HG02938 (cell line): ENCODE data around the gene LMAN2L.

ENCODE experiments used
- ATAC-seq: cut with Tn5 transposase; IDR thresholded peaks from one replicate; pipeline ENCODE4 v1.9.1; 2021; ENCODE audit warnings: mild to moderate bottlenecking, moderate library complexity; ENCODE audit not compliant: unreplicated experiment

Gene LMAN2L

DNA sequence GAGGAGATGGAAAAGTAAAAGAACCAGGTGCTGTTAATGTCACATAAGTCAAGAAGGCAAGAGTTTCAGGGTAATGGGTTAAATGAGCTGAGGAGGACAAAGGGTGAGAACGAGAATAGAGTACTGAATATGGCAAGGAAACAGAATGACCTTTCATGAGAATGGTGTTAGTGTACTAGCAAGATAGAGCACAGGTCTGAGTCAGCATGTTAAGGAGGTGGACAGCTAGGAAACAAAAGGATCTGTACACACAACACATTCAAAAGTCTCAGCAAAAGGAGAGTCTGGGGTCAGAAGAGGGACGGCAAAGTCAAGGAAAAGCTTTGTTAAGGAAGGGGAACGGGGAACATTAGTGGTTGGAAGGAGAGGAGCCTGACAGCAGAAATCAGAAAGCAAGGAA is 28.9 kb downstream of the LMAN2L start:
- no peak for ATAC-seq

DNA sequence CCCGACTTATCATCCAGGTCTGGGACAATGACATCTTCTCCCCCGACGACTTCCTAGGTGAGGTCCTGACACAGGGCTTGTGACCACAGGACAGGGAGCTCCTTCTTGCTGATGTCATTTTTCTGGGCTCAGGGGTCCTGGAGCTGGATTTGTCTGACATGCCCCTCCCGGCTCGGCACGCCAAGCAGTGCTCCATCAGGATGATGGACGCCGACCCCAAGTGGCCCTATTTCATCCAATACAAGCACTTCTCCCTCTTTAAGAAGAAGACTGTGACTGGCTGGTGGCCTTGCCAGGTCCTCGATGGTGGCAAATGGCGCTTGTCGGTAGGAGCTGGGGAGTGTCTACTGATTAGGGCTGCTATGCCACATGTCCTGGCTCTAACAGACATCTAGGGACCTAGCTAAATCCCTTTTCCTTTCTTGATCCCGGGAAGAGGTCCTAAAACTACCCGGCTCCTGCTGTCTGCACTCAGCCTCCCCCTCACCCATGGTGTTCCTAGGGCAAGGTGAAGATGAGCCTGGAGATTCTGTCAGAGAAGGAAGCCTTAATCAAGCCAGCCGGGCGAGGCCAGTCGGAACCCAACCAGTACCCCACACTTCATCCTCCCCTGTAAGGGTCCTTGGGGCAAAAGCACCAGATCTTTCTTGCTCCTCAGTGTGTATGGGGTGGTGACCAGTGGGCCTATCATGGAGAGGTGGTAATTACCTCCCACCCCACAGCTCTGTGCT is 36.7 kb downstream of the LMAN2L start:
- no peak for ATAC-seq

DNA sequence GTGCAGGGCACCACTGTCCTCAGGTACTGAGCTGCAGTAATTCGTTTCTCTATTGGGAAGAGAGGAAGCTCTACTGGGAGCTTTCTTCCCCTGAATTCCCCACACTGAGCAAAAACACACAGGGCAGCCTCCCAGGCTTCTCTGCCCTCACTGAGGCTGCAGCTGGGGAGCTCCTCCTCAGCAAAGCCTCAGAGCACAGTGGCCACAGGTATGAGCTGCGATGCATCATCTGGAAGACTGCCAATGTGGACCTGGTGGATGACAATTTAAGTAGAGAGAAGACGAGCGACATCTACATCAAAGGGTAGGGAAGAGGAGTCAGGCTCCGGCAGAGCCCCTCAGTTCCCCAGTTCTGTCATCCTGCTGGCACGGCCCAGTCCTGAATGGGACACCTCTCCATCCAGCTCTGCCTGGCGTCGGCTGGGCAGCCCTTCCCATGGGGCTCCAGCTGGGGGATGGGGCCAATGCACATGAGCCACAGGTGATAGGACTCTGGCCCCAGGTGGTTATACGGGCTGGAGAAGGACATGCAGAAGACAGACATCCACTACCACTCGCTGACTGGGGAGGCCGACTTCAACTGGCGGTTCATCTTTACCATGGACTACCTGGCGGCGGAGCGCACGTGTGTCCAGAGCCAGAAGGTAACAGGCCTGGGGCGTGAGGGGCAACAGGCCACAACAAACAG is 37.6 kb downstream of the LMAN2L start:
- no peak for ATAC-seq

DNA sequence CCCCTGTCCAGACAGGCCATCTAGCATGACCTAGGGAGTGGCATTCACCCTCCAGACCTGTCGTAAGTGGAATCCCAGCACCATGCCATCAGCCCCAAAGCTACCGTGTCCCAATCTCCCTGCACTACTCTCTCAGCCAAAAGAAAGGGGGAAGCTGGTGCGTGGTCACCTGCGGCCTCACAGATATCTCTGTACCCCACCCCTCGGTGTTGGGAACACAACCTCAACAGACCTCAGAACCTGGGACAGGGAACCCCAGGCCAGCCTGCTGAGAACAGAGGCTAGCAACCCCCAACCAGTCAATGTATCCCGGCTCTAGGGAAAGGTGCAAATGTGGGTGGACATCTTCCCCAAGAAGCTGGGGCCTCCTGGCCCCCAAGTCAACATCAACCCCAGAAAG is 38.2 kb downstream of the LMAN2L start:
- ATAC-seq = no peak

DNA sequence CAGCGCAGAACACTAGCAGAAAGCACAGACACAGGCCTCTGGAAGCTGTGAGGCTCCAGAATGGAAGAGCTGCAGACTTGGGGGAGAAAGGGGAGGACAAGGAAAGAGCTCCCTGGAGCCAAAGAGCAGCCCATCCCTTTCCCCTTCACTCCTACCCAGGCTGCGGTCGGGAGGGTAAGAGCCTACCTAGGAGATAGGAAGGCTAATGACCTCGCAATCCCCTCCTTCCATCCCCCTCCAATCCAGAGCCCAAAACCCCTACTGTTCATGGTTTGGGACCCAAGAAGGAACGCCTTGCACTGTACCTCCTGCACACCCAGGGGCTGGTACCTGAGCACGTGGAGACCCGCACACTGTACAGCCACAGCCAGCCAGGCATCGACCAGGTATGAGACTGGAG is 39.8 kb downstream of the LMAN2L start:
- ATAC-seq = no peak

DNA sequence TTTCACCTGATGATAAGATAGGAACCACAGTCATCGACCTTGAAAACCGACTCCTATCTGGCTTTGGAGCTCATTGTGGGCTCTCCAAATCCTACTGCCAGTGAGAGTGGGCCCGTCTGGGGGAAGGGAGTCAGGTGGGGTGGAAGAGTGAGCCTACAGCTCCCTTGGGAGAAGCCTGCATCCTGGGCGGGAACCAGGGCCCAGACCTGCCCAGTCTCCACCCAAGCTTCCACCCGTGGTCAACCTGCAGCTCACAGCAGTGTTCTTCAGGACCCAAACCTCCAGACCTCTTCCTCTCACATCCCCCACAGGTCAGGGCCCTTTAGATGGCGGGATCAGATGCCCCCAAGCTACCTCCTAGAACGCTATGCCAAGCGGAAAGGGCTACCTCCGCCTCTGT is 40.2 kb downstream of the LMAN2L start:
- ATAC-seq = no peak

DNA sequence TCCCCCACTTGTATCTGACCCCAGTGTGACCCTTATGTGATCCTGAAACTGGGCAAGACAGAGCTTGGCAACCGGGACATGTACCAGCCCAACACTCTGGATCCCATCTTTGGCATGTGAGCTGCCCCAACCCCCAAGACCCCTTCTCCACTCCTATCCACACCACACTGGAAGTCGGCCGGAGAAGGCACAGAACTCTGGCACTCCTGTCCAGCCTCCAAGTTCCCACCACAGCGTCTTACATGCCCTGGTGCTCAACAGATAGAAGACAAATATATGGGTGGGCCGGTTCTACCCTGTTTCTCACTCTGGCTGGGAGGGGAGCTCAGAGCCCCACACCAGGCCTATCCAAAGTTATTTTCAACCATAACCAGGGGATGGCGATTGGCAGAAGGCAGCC is 40.8 kb downstream of the LMAN2L start:
- ATAC-seq = no peak

DNA sequence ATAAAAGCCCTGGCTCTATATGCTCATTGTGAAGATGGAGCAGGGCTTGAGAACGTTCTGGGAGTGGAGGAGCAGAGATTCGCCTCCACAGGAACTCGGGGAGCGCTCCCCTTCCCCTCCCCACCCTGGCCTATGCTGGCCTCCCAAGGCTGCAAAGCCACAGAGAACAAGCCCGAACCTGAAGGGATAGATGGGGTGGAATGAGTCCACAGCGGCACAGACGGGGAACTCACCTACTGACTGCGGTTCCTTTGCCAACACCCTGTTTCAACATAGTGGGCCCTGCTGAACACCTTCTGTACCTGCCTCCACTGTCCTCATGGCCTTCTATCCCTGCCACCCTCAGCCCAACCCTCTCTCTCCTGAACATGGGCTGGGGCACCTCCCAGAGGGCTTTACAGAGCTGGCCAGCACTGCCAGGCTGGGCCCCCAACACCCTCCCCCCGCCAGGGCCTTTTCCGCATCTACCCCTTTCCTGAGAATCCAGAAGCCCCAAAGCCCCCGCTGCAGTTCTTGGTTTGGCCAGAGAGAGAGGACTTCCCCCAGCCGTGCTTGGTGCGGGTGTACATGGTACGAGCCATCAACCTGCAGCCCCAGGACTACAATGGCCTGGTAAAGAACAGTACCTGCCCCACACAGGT is 41.5 kb downstream of the LMAN2L start:
- no peak for ATAC-seq

DNA sequence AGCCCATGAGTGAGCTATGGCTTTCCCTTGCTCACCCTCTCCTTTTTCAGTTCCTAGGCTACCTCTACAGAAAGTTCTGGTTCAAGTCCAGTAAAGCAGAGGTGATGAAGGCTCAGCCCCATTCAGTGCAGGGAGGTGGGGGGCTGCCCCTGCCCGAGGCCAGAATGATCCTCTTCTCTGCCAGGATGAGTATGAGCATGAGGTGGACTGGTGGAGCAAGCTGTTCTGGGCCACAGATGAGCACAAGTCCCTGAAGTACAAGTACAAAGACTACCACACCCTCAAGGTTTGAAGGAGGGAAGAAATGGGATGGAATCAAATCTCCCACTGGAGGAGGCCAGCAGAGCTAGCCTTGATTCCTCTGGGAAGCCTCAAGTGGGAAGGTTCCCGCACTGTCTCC is 42.4 kb downstream of the LMAN2L start:
- ATAC-seq = no peak

DNA sequence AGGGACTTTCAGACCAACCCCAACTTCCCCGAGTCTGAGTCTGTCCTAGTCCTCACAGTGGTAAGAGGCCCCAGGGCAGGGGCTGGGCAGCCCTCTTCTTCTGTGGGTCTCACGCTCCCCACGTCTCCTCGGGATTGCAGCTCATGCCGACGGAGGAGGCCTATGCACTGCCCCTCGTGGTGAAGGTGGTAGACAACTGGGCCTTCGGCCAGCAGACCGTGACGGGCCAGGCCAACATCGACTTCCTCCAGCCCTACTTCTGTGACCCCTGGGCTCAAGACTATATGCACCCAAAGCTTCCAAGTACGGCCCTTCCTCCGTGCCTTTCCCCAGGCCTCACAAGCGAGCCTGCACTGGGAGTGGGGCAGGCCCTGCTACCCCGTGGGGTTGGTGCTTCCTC is 44.3 kb downstream of the LMAN2L start:
- no peak for ATAC-seq

DNA sequence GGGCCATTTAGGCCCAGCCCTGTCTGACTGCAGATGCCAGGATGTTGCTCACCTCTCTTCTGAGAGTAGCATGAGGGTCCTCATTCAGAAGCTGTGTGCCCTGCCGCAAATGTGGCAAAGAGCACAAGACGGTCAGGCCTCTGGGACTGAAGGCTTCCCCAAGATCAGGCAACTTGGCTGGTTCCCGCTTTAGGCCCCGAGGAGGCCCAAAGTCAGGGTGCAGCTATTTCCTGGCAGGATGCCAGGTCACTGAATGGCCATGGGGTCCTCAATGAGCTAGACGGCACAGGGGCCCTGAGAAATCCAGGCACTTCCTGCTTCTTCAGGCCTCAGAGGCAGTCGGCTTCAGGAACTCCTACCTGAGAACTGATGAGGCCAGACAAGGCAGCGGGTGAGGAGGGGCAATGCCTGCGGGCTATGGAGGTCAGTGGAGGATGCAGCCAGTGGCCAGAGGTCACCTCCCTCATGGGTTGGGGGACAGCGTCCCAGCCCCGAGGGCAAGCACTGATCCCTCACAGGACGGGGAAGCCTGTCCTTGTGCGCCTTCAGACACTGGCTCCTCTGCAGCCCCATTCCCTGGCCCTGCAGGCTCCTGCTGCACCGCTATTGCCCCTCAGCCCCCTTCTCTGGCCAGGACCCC is 44.9 kb downstream of the LMAN2L start:
- no peak for ATAC-seq

DNA sequence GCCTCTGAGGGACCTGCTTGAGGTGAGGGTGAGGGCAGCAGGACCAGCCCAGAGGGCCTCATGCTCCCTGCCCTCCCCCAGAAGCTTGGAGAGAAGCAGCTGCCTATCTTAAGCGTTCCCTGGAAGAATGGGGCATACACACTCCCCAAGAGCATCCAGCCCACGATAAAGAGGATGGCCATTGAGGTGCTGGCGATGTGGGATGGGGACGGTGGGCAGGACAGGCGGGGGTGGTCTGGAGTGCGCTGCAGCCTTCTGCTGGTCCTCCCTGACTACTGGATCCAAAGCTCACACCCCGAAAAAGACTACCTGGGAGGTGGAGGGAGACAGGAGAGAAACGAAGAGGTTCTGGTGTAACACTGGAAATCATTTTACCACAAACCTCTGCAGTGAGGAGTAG is 45.6 kb downstream of the LMAN2L start:
- ATAC-seq = no peak

DNA sequence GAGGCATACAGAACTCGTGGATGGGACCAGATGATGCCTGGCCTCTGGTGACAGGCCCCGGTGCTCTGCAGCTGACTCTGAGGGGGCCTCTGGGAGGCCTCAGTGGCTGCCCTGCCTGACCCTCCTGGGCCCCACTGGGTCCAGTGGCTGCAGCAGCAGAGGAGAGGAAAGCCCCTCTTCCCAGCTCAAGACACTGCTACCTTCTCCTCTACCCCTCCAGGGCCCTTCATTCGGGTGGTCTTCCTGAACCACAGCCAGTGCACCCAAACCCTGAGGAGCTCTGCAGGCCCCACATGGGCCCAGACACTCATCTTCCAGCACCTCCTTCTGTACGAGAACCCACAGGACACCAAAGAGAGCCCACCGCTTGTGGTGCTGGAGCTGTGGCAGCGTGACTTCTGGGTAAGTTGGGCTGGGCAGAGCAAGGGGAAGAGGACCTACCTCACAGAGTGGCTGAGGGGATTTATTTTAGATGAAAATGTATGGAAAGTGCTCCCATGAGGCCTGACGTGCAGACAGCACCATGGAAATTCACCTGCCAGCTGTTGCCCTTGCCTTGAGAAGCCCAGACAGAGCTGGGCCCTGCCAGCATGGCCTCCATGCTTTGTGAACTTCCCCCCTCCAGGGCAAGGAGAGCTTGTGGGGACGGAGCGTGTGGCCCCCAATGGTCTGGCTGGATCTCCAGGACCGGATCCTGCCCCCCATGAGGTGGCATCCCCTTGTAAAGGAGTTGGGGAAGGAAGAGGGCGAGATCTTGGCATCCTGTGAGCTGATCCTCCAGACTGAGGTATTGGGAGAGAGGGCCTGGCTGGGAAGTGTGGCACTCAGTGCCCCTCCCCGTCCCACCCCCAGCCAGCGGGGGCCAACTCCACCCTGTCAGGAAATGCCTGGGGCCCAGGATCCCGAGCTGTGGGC is 46.3 kb downstream of the LMAN2L start:
- no peak for ATAC-seq

DNA sequence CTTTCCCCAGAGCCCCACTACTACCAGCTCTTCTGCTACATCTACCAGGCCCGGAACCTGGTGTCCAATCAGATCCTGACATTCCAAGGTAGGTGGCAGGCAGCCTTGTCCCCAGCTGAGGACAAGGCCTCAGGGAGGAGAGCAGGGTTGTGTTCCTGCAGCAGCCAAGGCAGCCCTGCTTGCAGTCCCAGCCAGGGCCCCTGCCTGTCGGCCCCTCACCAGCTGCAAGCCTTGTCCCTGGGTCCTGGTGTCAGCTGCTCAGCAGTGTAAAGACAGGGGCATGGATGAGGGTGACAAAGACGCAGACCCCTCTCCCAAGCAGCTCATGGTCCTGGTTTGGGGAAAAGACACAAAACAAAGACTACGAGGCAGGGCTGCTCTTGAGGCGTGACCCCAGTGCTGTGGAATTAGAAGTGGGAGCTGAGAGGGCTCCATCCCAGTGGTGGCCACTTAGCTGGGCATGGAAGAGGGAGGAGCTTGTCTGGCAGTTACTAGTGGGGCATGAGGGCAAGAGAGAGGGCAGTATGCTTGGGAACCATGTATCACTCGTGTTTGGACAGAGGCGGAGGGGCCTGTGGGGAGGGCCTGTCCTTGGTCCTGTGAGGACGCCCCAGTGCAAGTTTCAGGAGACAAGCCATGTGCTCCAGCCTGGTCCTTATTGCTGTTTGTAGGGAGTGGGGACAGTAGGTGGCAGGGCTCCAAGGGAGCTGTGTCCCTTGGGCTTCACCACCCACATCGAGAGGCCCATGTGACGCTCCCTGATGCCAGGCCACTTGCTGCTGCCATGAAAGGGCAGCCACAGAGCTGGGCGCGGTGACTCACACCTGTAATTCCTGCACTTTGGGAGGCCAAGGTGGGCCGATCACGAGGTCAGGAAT is 47.5 kb downstream of the LMAN2L start:
- no peak for ATAC-seq

DNA sequence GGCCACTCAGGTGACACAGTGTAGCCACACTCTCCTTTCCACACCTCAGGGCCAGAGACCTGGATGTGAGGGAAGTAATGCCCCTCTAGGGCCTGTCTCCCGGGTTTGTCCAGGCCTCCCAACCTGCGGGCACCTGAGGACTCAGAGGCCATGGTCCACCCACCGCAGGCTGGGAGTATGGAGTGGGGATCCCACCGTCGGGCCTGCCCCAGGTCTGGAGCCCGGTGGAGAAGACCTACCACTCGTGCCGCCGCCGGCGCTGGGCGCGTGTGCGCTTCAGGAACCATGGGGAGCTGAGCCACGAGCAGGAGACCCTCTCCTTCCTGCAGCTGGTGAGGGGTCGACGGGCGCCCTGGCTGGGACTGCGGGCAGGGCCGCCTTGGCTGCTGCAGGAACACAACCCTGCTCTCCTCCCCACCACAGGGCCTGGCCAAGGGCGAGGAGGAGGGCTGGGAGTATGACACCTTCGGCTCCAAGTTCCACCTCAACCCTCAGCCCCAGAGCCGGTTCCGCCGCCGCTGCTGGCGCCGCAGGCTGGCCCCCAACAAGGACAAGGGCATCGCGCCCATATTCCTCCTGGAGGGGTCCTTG is 48.7 kb downstream of the LMAN2L start:
- no peak for ATAC-seq

DNA sequence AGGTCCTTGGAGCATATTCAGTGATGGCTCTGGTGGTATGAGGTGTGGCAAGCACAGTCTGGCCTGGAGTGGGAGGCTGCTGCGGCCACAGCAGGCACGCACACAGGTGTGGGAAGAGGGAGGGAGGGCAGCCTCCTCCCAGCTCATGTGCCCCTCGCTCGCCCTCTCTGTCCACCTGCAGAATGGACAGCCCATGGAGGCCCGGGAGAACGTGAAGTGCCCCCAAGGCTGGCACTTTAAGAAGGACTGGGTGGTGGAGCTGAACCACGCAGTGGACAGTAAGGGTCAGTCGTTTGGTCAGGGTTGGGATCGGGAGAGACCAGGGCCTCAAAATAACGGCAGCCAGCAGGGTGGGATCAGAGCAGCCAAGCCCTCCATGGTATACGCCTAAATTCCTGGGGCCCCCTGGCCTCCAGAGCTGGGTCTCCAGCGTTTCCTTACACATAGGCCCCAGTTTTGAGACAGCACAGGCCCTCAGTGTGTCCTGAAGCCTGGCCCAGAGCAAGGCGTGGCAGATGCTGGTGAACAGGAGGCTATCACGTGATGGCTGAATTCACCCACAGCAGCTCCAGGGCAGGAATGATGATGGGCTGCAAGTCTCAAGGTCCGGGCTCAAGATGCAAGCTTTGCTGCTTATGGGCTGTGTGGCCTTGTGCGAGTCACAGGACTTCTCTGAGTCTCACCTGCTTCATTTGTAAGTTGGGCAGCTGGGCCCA is 49.4 kb downstream of the LMAN2L start:
- ATAC-seq = no peak

DNA sequence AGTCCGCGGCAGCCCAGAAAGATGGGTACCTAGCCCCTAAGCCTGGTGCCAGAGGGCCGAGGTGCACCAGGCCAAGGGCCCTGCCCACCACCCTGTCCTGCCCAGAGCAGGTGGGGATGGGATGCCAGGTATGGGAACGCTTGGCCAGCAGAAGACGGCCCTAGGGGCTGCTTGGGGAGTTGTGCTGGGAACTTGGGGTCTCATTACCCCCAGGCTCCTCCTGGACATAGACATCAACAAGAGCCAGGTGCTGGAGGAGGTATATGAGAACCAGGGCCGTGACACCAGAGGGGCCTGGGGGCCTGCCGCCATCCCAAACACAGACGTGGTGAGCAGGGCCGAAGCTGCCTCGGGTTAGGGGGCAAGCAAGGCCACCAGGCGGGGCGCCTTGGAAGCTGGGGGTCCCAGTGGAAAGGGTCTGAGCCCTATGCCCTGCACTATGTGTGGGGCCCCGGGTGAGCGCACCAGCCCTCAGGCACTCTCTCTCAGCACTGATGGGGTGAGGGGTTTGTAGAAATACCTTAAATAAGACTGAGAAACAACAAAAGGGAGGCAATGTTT is 50.4 kb downstream of the LMAN2L start:
- ATAC-seq = no peak

DNA sequence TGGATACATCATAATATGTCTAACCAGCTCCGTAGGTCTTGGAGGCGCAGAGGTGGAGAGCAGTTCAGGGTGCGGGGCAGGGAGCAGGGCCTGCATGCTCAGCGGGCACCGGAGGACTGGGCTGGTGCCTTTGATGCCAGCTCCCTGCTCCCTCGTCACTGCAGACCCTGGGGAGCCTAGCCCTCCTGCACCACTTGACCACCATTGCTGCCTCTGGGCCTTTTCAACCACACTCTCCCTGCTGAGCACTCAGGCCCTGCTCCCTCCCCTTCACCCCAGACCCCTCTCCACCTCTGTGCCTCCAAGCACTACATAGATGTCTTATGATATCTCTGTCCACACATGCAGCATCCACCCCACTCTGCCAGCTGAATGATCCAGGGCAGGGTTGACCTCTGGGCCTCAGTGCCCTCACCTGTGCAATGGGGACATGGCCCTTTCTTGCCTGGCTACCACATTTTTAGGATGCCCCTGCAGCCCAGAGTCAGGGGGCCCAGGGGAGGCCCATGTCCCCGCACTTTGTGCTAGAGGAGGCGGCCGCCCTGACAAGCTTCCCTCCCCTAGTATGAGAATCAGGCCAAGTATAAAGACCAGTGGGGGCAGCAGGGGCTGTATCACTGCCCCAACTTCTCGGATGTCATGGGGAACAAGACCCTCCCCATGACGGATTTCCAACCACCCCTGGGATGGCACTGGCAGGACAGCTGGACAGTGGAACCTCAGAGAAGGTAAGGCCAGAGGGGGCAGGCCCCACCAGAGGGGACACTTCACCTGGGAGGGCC is 51.0 kb downstream of the LMAN2L start:
- ATAC-seq = no peak
